GM12801 (cell line): ENCODE data around the gene CNDP1.

Experiments
- TF ChIP-seq, protein P1 (sequence below): IDR thresholded peaks from one replicate; pipeline ENCODE4 v1.5.1; 2011; ENCODE audit warnings: control low read depth; ENCODE audit not compliant: insufficient read length; ENCODE audit errors: extremely low read depth

The CNDP1 gene

DNA sequence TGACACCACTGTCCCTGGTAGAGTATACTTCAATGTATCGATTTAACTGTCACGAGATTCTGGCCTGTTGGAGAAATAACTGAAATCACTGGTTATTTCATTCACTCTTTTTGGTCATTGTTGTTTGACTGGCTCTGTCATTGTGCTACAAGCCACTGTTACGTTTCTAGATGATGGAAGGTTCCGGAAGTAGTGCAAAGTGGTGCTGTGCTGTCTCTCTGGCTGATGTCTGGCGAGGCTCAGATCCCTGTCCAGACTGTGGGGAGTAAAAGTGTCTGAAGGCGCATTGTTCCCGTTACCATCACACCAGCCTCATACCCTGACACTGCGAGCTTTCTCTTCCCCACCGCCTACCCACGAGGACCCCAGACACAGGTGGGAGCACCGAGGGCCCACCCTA, 11.7 kb downstream of the CNDP1 start:
- TF ChIP-seq, protein P1, sequence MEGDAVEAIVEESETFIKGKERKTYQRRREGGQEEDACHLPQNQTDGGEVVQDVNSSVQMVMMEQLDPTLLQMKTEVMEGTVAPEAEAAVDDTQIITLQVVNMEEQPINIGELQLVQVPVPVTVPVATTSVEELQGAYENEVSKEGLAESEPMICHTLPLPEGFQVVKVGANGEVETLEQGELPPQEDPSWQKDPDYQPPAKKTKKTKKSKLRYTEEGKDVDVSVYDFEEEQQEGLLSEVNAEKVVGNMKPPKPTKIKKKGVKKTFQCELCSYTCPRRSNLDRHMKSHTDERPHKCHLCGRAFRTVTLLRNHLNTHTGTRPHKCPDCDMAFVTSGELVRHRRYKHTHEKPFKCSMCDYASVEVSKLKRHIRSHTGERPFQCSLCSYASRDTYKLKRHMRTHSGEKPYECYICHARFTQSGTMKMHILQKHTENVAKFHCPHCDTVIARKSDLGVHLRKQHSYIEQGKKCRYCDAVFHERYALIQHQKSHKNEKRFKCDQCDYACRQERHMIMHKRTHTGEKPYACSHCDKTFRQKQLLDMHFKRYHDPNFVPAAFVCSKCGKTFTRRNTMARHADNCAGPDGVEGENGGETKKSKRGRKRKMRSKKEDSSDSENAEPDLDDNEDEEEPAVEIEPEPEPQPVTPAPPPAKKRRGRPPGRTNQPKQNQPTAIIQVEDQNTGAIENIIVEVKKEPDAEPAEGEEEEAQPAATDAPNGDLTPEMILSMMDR: no peak

DNA sequence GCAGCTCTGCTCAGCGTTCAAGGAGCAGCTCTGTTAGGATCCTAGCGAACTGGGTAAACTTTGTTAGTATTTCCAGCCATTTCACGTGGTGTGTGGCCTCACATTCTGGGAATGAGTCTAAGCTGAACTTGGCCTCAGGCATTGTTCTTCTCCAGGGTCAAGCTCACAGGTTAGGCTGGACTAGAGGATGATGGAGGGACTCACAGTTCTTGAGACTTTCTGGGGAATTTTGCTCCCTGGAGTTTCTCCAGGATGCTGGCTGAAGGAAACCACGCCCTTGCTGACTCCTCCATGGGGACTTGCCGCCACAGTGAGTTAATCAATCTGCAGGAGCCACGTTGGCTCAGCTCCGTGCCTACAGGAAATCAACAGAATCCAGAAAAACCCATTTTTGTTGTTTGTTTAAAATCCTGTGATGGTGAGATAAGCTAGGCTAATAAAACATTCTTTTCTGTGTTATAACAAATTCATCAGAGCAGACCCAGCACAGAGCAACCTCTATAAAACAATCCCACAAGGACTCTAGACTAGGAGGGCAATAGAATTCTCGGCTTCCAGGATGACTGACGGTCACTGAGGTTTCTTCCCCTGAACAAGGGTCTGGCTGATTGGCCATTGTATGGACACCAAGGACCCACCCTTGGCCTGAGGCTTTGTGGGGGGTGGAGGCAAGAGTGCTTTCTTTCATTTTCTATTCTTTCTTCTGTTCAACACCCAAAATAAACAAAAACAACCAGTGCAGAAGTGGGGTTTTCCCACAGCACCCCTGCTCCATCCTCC, 12.6 kb downstream of the CNDP1 start:
- TF ChIP-seq, protein P1: no peak

DNA sequence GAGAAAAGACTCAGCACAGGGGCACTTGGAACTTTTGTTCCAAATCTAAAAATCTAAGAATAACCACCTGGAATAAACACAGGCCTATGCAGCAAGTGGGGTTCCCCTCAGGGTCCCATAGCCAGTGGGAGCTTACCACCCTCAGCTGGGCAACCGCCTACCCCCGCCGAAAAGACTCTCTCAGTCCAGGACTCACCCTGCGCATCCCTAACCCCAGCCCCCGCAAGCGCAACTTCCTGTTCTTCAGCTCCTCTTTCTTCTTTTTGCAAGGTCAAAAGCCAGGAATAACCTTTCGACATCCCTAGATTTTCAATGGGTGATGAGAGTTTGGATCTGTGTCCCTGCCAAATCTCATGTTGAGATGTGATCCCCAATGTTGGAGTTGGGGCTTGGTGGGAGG, 13.6 kb downstream of the CNDP1 start:
- TF ChIP-seq, protein P1: no peak

DNA sequence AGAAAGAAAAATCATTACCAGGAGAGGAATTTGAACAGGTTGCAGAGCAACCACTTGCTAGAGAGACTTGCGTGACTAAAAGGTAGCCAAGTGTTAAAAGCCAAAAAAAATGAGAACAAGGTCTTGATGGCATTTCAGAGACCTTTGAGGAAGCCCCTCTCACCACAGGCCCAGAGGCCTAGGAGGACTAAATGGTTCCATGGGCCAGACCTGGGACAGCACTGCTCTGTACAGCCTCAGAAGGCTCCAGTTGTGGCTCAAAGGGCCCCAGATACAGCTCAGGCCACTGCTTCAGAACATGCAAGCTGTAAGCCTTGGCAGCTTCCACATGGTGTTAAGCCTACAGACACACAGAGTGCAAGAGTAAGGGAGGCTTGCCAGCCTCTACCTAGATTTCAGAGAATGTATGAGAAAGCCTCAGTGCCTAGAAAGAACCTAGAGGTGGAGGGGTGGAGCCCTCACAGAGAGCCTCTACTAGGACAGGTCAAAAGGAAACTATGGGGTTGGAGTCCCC, 15.3 kb downstream of the CNDP1 start:
- TF ChIP-seq, protein P1: no peak

DNA sequence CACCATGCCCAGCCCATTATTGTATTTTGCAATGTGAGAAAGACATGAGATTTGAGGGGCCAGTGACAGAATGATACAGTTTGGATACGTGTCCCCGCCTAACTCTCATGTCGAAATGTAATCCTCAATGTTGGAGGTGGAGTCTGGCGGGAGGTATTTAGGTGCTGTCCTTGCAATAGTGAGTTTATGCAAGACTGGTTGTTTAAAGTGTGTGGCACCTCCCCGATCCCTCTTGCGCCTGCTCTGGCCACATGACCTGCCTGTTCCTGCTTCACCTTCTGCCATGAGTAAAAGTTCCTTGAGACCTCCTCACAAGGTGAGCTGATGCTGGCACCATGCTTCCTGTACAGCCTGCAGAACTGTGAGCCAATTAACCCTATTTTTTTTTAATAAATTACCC, 16.6 kb downstream of the CNDP1 start:
- TF ChIP-seq, protein P1: no peak

DNA sequence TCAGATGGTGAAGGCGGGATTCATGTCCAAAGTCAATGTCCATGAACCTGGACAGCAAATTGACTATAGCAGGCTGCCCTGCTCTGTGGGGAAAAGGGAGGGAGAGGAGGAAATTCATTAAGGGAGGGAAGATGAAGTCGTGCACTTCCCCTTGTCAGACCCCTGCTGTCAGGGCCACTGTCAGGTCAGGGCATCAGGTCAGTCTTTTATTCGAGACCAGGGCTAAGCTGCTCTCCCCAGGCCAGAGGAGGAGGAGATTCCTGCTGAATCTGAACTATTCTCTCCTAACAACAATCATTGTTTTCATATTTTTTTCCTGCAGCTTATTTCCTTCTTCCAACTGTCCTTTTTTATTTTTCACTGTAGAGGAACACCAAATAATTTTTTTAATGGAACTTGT, 17.2 kb downstream of the CNDP1 start:
- TF ChIP-seq, protein P1: no peak

DNA sequence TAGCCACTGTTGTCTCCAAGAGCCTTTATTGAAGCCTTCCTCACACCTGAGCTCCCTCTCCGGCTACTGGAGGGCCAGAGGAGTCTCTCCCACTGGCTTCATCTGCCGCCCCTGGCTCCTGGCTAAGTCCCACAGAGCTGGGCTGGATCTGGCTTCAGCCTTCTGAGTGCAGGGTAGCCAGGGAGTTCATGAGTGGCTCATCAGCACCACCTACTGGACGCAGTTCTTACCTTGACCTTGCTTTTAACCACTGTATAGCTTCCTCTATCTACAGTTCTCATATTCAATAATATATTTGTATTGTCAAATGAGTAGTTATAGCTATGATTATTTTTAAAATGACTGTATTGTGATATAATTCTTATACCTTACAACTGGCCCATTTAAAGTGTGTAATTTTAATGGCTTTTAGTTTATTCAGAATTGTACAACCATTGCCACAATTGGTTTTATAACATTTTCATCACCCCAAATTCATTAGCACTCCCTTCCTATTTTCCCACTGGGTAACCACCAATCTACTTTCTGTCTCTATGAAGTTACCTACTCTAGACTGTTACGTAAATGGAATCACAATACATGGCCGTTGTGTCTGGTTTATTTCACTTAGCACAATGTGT, 17.7 kb downstream of the CNDP1 start:
- TF ChIP-seq, protein P1: no peak
